Endothelial cell of umbilical vein (primary cell): ENCODE measurements around the gene SLC26A2. TPM values are rescaled to one million over a fixed set of nuclear protein-coding genes. Genes with fewer than 3 reads are reported as not detected.

Source experiments
- BruUV-seq: library from RNA; stranded (reverse); fragments of 400-500 nt; replicated peaks from 2 replicates; lab custom pipeline; 2021; lab: Mats Ljungman, UMichigan
- CTCF ChIA-PET: fragments of 300-600, 350-600 bp; sonication (Branson Sonifier 250); formaldehyde crosslinking; loops from one replicate; lab custom pipeline; 2021; ENCODE audit warnings: antibody characterized with exemption, inconsistent platforms; lab: Charles Lee
- POLR2A ChIA-PET: fragments of 300-600, 350-600 bp; sonication (Branson Sonifier 250); formaldehyde crosslinking; loops from one replicate; lab custom pipeline; 2021; ENCODE audit warnings: antibody characterized with exemption, inconsistent platforms; lab: Charles Lee
- DNase-seq: peaks from one replicate; pipeline ENCODE4 v3.0.0-alpha.2; 2011; ENCODE audit warnings: low read depth, low spot score
- FAIRE-seq: peaks from 2 replicates; lab custom pipeline; 2011; peaks lifted over from hg19 to GRCh38; lab: Jason Lieb, UNC
- H2AFZ ChIP-seq: 2 replicates; pipeline ENCODE4 v1.6.0; 2012; ENCODE audit warnings: low read depth, low read length, control low read depth, inconsistent platforms
- H3K27ac ChIP-seq: 2 replicates; pipeline ENCODE4 v1.5.1; 2011; ENCODE audit warnings: low read depth, mild to moderate bottlenecking, control low read depth, low read length, moderate library complexity; ENCODE audit not compliant: insufficient read depth
- H3K27me3 ChIP-seq, 2 experiments: 2 replicates each; pipeline versions ENCODE4 v1.6.0 to v1.6.1; 2011; ENCODE audit warnings: low read length in 2 of 2, mixed read lengths in 1 of 2; ENCODE audit not compliant: control insufficient read depth in 2 of 2, insufficient read depth in 2 of 2
- H3K36me3 ChIP-seq, 2 experiments: 2 replicates in 1 of 2; 3 replicates in 1 of 2; pipeline ENCODE4 v1.5.1; 2011; ENCODE audit warnings: low read length in 2 of 2, mild to moderate bottlenecking in 1 of 2, moderate library complexity in 1 of 2; ENCODE audit not compliant: control insufficient read depth in 2 of 2, insufficient read depth in 2 of 2; ENCODE audit errors: extremely low read depth in 1 of 2
- H3K4me1 ChIP-seq: 3 replicates; pipeline ENCODE4 v1.5.1; 2011; ENCODE audit warnings: mild to moderate bottlenecking, low read length; ENCODE audit not compliant: control insufficient read depth, insufficient read depth; ENCODE audit errors: extremely low read depth
- H3K4me2 ChIP-seq: 2 replicates; pipeline ENCODE4 v1.6.1; 2011; ENCODE audit warnings: low read length, control low read depth, mixed read lengths; ENCODE audit not compliant: insufficient read depth
- H3K4me3 ChIP-seq, 3 experiments: fragments of 200-600 bp in 1 of 3; sonication (generic), shearing (Covaris generic) in 1 of 3; replicated peaks in 1 of 3; 2 replicates each; pipeline ENCODE4 v1.5.1; 2011 to 2016; ENCODE audit warnings: control low read depth in 3 of 3, low read length in 3 of 3, mild to moderate bottlenecking in 2 of 3, inconsistent platforms in 1 of 3, low read depth in 1 of 3, moderate library complexity in 1 of 3; ENCODE audit not compliant: insufficient read depth in 1 of 3
- H3K79me2 ChIP-seq: 2 replicates; pipeline ENCODE4 v1.6.0; 2012; ENCODE audit warnings: low read length, inconsistent platforms; ENCODE audit not compliant: control insufficient read depth, insufficient read depth
- H3K9ac ChIP-seq: replicated peaks from 2 replicates; pipeline ENCODE3; 2011; ENCODE audit warnings: low read length, control low read depth; ENCODE audit not compliant: insufficient read depth; ENCODE audit errors: extremely low read depth
- H3K9me1 ChIP-seq: replicated peaks from 3 replicates; pipeline ENCODE4 v1.6.0; 2011; ENCODE audit warnings: mild to moderate bottlenecking, low read length; ENCODE audit not compliant: control insufficient read depth, insufficient read depth; ENCODE audit errors: extremely low read depth
- H3K9me3 ChIP-seq: replicated peaks from 2 replicates; pipeline ENCODE4 v1.5.1; 2012; ENCODE audit warnings: low read length, inconsistent platforms; ENCODE audit not compliant: control insufficient read depth, insufficient read depth
- H4K20me1 ChIP-seq: replicated peaks from 2 replicates; pipeline ENCODE3; 2011; ENCODE audit warnings: mild to moderate bottlenecking, low read length; ENCODE audit not compliant: control insufficient read depth, insufficient read depth; ENCODE audit errors: extremely low read depth
- CTCF ChIP-seq, 2 donors: IDR thresholded peaks; 1 replicate in 1 of 2; 2 replicates in 1 of 2; pipeline ENCODE4 v1.5.1; 2011; ENCODE audit warnings: low read length in 2 of 2, mild to moderate bottlenecking in 2 of 2, moderate library complexity in 2 of 2, control low read depth in 1 of 2, inconsistent platforms in 1 of 2, low read depth in 1 of 2; ENCODE audit not compliant: insufficient read depth in 1 of 2; ENCODE audit errors: extremely low read depth in 1 of 2
- EZH2 ChIP-seq: IDR thresholded peaks from 2 replicates; pipeline ENCODE4 v1.6.1; 2012; ENCODE audit warnings: borderline replicate concordance, low read depth, mild to moderate bottlenecking, moderate library complexity, low read length, inconsistent platforms; ENCODE audit not compliant: severe bottlenecking
- FOS ChIP-seq: IDR thresholded peaks from 2 replicates; pipeline ENCODE4 v1.6.1; 2011; ENCODE audit warnings: mild to moderate bottlenecking, low read length, moderate library complexity, borderline replicate concordance; ENCODE audit not compliant: insufficient read depth
- JUN ChIP-seq: IDR thresholded peaks from 2 replicates; pipeline ENCODE4 v1.6.1; 2011; ENCODE audit warnings: borderline replicate concordance, low read depth; ENCODE audit not compliant: insufficient read length, insufficient read depth
- MYC ChIP-seq: IDR thresholded peaks from one replicate; pipeline ENCODE4 v1.6.1; 2011; ENCODE audit warnings: mild to moderate bottlenecking, low read depth, low read length
- dilution Hi-C: fragments of 300-500 bp; cut with MboI; formaldehyde crosslinking; loops from one replicate; pipeline ENCODE4 v1.15.0; 2019; ENCODE audit warnings: low sequenced_read_pairs; ENCODE audit not compliant: extremely low pct_ligation_motif_present
- intact Hi-C: fragments of 100-400 bp; cut with micrococcal nuclease; formaldehyde crosslinking; loops from one replicate; pipeline ENCODE4 v1.10.0; 2022
- polyA plus RNA-seq, 4 experiments: library from polyadenylated mRNA; depleted of rRNA in 3 of 4; stranded (reverse) in 3 of 4; unstranded in 1 of 4; fragments of >200 nt; gene quantifications; 2 replicates each; pipeline versions ENCODE4 v1.2.1 to v1.2.3, GENCODE V29; 2011 to 2012; ENCODE audit warnings: missing spikeins in 1 of 4
- total RNA-seq: library from RNA; stranded (reverse); gene quantifications from 2 replicates; pipeline ENCODE4 v1.2.3, GENCODE V29; 2021

Gene SLC26A2
- total and polyA plus RNA-seq, 2 donors (not counting 3 experiments of a cell fraction or from before 2014, with no cell fraction given): 5.9 to 16.8 TPM

- no peaks in the 10 kb centered on the region for H3K9me3 ChIP-seq
- H3K4me1 ChIP-seq: peaks cover 35% of the 10 kb centered on the region
- POLR2A ChIA-PET: no interaction called here
- dilution Hi-C loops: no loop called here
- FAIRE-seq: no peak
- H3K27ac ChIP-seq: peak overlapping the region; percentile 66
- H3K9ac ChIP-seq: peak overlapping the region; percentile 37
- H3K36me3 ChIP-seq: no peaks in the 10 kb centered on the region
- no peaks in the 10 kb centered on the region for H3K27me3 ChIP-seq
- no peaks in the 10 kb centered on the region for H4K20me1 ChIP-seq
- DNase-seq: peak; percentile 51
- peak overlapping the region; percentile 81 for H2AFZ ChIP-seq
- BruUV-seq: no TSS peak
- no peaks in the 10 kb centered on the region for H3K9me1 ChIP-seq
- H3K4me2 ChIP-seq: peak overlapping the region; percentile 60
- H3K79me2 ChIP-seq: no peaks in the 10 kb centered on the region
- TF ChIP-seq MYC (no peak), FOS (peak; percentile 80), JUN (peak; percentile 23), CTCF (IDR thresholded peaks at IDR 0.05; ENCODE audit: extremely low read depth in 1 of 2, insufficient read depth in 1 of 2, low read depth in 1 of 2, low read length in 2 of 2) (no peak), EZH2 (no peak)
- CTCF ChIA-PET: interaction anchor here (0.8 to 1.7 kb wide), 5 partner anchors 10 to 43 kb away, joined by 3 to 7 read pairs (median 4); partner anchors contain the start of gene SLC26A2
- intact Hi-C loops: loop anchor here (1.0 kb wide), 1 partner anchor 42 kb away; no protein-coding TSS in a partner anchor
- H3K4me3 ChIP-seq: no peak overlapping the region
These were observed 43.4 kb upstream of the SLC26A2 start for GRCh38 chr5:149917073-149917676.
